Right lobe of liver (tissue), 6 donors: ENCODE results near the gene MFSD12. TPM values are rescaled to one million over a fixed set of nuclear protein-coding genes. Genes with fewer than 3 reads are reported as not detected.

Experiments
- ATAC-seq, 4 donors: fragments of 200-7000 bp; cut with Tn5 transposase; one replicate each; pipeline ENCODE4 v1.9.1; 2020; ENCODE audit warnings: mild to moderate bottlenecking in 4 of 4, moderate library complexity in 4 of 4
- DNase-seq, 3 donors: peaks; one replicate each; pipeline ENCODE4 v3.0.0-alpha.2; 2020
- H3K27ac ChIP-seq, 3 donors: fragments of 200-600 bp; one replicate each; pipeline ENCODE4 v1.8.0; 2022
- H3K27me3 ChIP-seq, 2 donors: fragments of 200-600 bp; one replicate each; pipeline ENCODE4 v1.8.0; 2022
- H3K36me3 ChIP-seq, 4 donors: fragments of 200-600 bp; sonication (generic) in 1 of 4; one replicate each; pipeline versions ENCODE4 v1.5.1 to v1.8.0; 2017 to 2022; ENCODE audit warnings: control low read depth in 1 of 4
- H3K4me1 ChIP-seq, 4 donors: fragments of 200-600 bp; sonication (generic) in 1 of 4; one replicate each; pipeline versions ENCODE4 v1.5.1 to v1.8.0; 2017 to 2022; ENCODE audit warnings: control low read depth in 1 of 4
- H3K4me3 ChIP-seq, 3 donors: fragments of 200-600 bp; one replicate each; pipeline ENCODE4 v1.8.0; 2022
- H3K9me3 ChIP-seq, 4 donors: fragments of 200-600 bp; sonication (generic) in 1 of 4; one replicate each; pipeline versions ENCODE4 v1.5.1 to v1.8.0; 2017 to 2022; ENCODE audit warnings: control low read depth in 1 of 4
- CTCF ChIP-seq, 4 donors: fragments of 200-600 bp in 3 of 4; fragments of 450-650 bp in 1 of 4; IDR thresholded peaks; one replicate each; pipeline versions ENCODE4 v1.5.1 to v1.8.0; 2016 to 2022; ENCODE audit warnings: antibody characterized with exemption in 4 of 4, mild to moderate bottlenecking in 2 of 4
- POLR2A ChIP-seq: fragments of 450-650 bp; IDR thresholded peaks from one replicate; pipeline ENCODE4 v1.6.1; 2017; ENCODE audit warnings: antibody characterized with exemption, mild to moderate bottlenecking
- WGBS: methylation state at CpG from one replicate; pipeline ENCODE4 v1.1.6; 2018; ENCODE audit warnings: low coverage, low lambda C conversion rate; ENCODE audit not compliant: insufficient coverage; ENCODE audit errors: missing lambda C conversion rate; 5-methylcytosine and 5-hydroxymethylcytosine counted together
- intact Hi-C, 2 donors: fragments of 100-400 bp; cut with DNase I; formaldehyde crosslinking; loops; one replicate each; pipeline versions ENCODE4 v1.11.2 to v1.14.1; 2022
- total RNA-seq, 6 experiments: library from RNA; depleted of rRNA in 2 of 6; stranded (reverse); fragments of >200 nt in 2 of 6; fragmentation: NEBNext Ultra II Directional in 3 of 6; extraction: Animal tissue kit (Norgen Biotek cat#: 25700) in 3 of 6; gene quantifications; one replicate each; pipeline versions ENCODE4 v1.1.0 to v1.2.4, GENCODE V29; 2016 to 2023
- donor health status: DM: no; HTN: yes; CAD: no.
- donor health status: DM: no; HTN: no; CAD: no.
- donor health status: DM: no; HTN: no; CAD: no.
- donor health status: DM: no; HTN: yes; CAD: no.
- donor health status: DM: no; HTN: yes; CAD: no.

The MFSD12 gene
- total RNA-seq, 6 experiments from 2014 or later = 23.8 to 114 (median 31.5) TPM

- peaks cover 0 to 10% (median 0%) of the 10 kb centered on the region in 4 donors for H3K4me1 ChIP-seq
- WGBS = 40% methylated on average over 8 of the region's 14 CpGs
- no peak overlapping the region for H3K27ac ChIP-seq
- ATAC-seq (no peak), DNase-seq (peak in 2 of 3 donors; percentile 36 to 61)
- no peaks in the 10 kb centered on the region for H3K9me3 ChIP-seq
- no peak overlapping the region for H3K4me3 ChIP-seq
- H3K36me3 ChIP-seq = no peaks in the 10 kb centered on the region
- no peaks in the 10 kb centered on the region for H3K27me3 ChIP-seq
- intact Hi-C loops = loop anchor here (10.0 kb wide), 2 partner anchors 66 to 76 kb away; partner anchors contain the start of gene CACTIN (in 1 of the 2)
- TF ChIP-seq CTCF (IDR thresholded peaks at IDR 0.05) = no peak
- TF ChIP-seq POLR2A = no peak
These were observed 8.8 kb downstream of the MFSD12 start for GRCh38 chr19:3548606-3549005.

- Histone ChIP-seq H3K27ac (no peak overlapping the region), H3K4me3 (no peak overlapping the region), H3K27me3 (no peaks in the 10 kb centered on the region), H3K36me3 (no peaks in the 10 kb centered on the region), H3K4me1 (peaks cover 0 to 2% (median 0%) of the 10 kb centered on the region in 4 donors), H3K9me3 (no peaks in the 10 kb centered on the region)
- WGBS = no CpG with 5 or more reads among the region's 36 CpGs
- peak in 1 of 3 donors; percentile 62 for DNase-seq
- intact Hi-C loops = loop anchor here (10.0 kb wide), 2 partner anchors 67 to 77 kb away; partner anchors contain the start of gene CACTIN (in 1 of the 2)
- TF ChIP-seq POLR2A (no peak), CTCF (IDR thresholded peaks at IDR 0.05) (no peak)
- no peak for ATAC-seq
These were observed 9.6 kb downstream of the MFSD12 start for GRCh38 chr19:3547767-3548282.

- no peaks in the 10 kb centered on the region for H3K4me1 ChIP-seq
- DNase-seq = no peak
- no peak overlapping the region for H3K4me3 ChIP-seq
- H3K27me3 ChIP-seq = no peaks in the 10 kb centered on the region
- peak; percentile 31 to 39 (median 34) for TF ChIP-seq CTCF (IDR thresholded peaks at IDR 0.05)
- no peak for TF ChIP-seq POLR2A
- intact Hi-C loops = loop anchor here (10.0 kb wide), 2 partner anchors 67 to 77 kb away; partner anchors contain the start of gene CACTIN (in 1 of the 2)
- H3K36me3 ChIP-seq = no peaks in the 10 kb centered on the region
- no peaks in the 10 kb centered on the region for H3K9me3 ChIP-seq
- WGBS = no CpG with 5 or more reads among the region's 15 CpGs
- no peak for ATAC-seq
- H3K27ac ChIP-seq = no peak overlapping the region
These were observed 10.1 kb downstream of the MFSD12 start for GRCh38 chr19:3547301-3547731.

- 28% methylated on average over 6 of the region's 23 CpGs for WGBS
- Histone ChIP-seq H3K4me1 (no peaks in the 10 kb centered on the region), H3K27me3 (no peaks in the 10 kb centered on the region), H3K36me3 (no peaks in the 10 kb centered on the region), H3K4me3 (no peak overlapping the region), H3K9me3 (no peaks in the 10 kb centered on the region), H3K27ac (no peak overlapping the region)
- DNase-seq (peak in 1 of 3 donors; percentile 62), ATAC-seq (peak; percentile 5 to 14 (median 10))
- TF ChIP-seq CTCF (IDR thresholded peaks at IDR 0.05) (no peak), POLR2A (no peak)
- intact Hi-C loops = loop anchor here (10.0 kb wide), 2 partner anchors 69 to 79 kb away; partner anchors contain the start of gene CACTIN (in 1 of the 2)
These were observed 11.3 kb downstream of the MFSD12 start for GRCh38 chr19:3546119-3546518.
